NCI-H2227 (cell line): ENCODE measurements around the gene RINL.
"Not testable (repeated sequence)": the region's sequence is repeated elsewhere in the genome, so short reads cannot be mapped to it uniquely, and the experiment has no call there.

Experiments used
- DNase-seq: peaks from one replicate; lab custom pipeline; 2025; ENCODE audit not compliant: unreplicated experiment; lab: John Stamatoyannopoulos, UW

Gene RINL

DNA sequence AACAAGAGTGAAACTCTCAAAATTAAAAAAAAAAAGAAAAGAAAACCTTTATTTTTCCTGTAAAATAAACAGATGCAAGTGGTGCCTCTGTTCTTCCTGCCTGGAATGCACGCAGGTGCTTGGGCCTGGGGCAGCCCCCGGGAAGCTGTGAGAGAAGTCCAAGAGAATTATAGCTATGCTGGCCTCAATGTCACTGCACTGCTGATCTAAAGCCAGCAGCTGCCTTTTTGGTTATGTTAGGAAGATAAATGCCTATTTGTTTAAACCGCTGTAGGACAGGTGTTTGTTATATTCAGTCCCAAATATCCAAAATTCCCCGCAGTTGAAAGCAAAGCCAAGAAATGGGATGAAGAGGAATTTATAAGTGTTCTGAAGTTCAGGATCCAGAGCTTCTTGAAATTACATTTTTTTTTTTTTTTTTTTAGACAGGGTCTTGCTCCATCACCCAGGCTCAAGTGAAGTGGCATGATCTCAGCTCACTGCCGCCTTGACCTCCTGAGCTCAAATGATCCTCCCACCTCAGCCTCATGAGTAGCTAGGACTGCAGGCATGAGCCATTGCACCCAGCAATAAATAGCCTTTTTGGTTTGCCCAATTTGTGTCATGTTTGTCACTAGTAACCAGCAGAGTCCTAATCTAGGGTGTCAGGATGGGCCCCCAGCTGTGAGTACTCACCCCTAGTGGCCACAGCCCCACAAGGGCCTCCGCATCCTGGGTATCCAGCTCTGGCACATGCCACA, 2.2 kb downstream of the RINL start:
- no peak for DNase-seq

DNA sequence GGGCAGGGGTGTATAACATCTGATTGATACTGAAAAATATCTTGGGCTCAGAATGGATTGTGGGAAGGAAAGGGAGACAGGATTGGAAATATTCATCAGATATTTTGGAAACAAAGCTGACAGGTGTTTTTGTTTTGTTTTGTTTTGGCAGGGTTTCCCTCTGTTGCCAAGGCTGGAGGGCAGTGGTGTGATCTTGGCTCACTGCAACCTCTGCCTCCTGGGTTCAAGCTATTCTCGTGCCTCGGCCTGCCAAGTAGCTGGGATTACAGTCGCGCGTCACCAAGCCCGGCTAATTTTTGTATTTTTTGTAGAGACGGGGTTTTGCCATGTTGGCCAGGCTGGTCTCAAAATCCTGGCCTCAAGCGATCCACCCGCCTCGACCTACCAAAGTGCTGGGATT, 4.7 kb downstream of the RINL start:
- DNase-seq = not testable (repeated sequence)

DNA sequence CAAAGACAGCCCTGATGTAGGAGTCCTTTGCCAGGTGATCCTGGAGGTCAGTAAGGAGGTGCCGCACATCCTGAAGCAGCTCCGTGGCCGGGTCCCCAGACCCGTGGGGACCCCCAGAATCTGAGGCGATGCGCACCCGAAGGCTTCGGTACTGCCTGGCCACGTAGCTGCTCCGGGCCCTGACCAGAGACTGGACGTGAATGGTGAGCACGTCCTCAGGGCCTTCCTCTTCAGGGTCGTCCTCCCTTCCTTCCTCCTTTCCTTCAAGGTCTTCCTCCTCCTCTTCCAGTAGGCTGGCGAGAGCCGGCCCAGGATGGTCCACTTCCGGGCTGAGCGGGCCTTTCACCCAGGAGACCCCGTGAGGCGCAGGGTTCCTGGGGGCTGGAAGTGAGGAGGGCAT, 7.5 kb downstream of the RINL start:
- no peak for DNase-seq

DNA sequence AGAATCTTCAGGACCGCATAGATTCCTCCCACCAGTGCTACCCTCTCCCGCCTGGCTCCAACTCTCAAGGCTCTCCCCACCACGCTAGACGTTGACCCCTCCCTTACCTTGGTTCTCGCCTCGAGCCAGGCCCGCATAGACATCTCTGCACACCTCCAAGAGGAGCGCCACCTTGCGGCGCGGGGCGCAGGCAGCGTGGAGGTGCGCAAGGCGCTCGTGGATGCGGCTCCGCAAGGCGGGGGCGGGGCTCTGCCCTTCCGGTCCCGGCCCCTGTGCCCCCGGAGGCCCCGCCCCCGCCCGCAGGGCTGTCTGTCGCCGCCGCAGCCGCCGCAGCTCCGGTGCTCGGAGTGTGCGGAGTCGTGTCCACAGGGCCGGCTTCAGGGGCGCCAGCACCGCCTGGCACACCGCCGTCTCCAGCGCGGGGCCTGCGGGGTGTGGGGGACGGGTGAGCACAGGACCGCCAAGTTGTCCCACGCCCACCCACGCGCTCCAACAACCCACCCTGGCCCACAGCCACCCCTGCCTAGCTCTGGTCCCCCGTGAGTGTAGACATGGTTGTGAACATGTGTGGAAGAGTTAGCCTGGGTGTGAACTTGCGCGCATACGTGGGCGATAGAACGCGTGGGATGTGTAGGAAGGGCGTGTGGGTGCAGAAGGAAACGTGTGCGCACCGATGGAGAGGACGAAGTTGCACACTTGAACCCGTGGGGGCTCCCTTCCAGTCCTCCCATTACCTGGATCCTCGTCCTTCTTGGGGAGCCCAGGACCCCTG, 8.1 kb downstream of the RINL start:
- no peak for DNase-seq

DNA sequence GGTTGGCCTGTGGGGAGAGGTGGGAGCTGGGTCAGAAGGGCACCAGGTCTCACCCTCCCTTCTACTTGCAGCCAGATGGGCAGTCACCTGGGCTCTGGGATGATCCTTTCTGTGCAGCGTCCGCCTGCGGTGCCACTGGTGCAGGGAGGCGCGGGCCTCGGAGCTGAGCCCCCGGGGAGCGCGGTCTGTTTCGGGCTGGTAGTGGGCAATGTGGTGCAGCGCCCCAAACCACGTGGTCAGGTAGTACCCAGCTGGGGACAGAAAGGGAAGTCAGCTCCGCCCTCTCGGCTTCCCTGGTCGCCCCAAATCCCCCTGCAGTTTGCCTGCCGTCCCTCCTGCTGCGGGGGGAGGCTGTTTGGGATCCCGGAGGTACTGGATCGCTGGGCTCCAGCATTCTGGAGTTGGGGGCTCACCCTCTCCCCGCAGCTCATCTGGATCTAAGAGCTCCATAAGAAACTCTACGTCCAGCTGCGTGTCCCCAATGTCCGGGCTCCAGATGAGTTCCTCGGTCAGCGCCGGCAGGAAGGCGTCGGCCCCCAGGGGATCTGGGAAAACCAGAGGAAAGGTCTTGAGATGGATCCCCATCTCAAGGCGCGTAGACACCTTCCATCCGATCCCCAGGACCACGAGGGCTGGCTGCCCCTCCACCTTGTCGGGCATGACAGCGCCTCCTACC, 8.8 kb downstream of the RINL start:
- no peak for DNase-seq

DNA sequence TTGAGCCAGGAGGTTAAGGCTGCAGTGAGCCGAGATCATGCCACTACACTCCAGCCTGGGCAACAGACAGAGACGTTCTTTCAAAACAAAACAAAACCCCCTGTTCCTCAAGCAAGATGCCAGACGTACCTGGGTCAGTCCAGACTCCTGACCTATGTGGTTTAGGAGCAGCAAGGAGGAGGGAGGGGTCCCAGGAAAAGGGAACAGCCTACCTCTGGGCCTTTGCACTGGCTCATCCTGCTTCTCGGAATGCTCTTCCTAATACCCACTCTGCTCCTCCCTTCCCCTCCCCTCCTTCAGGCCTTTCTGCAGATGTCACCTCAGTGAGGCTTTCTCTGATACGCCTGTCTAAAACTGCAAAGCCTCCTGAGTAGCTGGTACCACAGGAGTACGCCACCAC, 9.5 kb downstream of the RINL start:
- no peak for DNase-seq

DNA sequence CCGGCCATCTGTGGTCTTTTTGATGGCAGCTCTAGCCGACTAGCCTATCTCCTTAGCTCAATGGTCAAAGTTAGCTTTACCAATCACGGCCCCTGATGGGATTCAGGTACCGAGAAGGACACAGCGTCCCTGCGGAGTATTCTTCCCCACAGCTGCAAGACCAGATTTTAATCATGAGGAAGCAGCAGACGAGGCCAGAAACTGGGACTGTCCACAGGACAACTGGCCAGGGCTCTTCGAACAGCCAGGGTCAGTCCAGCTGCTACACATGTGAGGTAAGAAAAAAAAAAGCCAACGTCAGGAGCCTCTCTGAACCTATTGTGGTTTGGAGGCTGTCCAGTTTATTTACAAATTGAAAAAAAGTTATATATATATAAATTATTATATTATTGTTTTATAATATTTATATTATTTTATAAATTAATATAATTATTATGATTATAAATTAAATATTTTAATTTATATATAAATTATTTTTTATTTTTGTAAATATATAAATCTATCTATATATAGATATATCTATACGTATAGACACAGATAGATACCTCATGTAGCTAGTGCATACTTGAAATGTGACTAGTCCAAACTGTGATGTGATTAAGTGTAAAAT, 10.8 kb downstream of the RINL start:
- DNase-seq = no peak

DNA sequence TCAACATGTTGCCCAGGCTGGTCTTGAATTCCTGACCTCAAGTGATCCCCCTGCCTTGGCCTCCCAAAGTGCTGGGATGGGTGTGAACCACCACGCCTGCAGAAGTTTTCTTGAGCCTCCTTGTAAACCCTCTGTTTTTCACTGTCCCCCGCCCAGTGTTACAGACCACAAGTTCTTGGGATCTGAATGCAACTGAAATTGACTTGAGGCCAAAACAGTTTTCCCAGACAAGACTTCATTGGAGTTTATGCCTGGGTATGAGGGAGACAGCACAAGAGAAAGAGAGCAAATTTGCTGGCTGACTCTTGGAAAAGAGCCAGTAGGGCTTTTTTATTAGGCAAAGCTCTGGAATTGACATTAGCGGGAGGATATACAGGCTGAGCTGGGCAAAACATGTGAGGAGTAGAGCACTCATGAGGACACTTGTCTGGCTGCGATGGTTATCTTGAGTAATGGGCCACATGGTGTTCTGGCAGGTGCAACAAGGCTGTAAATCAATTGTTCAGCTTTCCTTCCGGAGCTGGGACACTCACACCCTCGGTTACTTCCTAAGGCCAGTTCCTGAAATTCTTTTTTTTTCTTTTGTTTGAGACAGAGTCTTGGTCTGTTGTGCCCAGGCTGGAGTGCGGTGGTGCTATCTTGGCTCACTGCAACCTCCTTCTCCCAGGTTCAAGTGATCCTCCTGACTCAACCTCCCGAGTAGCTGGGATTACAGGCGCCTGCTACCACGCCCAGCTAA, 15.6 kb downstream of the RINL start:
- DNase-seq = peak; percentile 92

DNA sequence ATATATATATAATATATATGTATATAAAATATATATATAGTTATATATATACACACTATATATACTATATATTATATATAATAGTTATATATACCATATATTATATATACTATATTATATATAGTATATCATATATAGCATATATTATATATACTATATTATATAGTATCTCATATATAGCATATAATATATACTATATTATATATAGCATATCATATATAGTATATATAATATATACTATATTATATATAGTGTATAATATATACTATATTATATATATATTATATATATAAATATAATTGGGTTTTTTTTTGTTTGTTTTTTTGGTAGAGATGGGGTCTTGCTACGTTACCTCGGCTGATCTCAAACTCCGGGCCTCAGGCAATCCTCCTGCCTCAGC, 16.7 kb downstream of the RINL start:
- DNase-seq = no peak

DNA sequence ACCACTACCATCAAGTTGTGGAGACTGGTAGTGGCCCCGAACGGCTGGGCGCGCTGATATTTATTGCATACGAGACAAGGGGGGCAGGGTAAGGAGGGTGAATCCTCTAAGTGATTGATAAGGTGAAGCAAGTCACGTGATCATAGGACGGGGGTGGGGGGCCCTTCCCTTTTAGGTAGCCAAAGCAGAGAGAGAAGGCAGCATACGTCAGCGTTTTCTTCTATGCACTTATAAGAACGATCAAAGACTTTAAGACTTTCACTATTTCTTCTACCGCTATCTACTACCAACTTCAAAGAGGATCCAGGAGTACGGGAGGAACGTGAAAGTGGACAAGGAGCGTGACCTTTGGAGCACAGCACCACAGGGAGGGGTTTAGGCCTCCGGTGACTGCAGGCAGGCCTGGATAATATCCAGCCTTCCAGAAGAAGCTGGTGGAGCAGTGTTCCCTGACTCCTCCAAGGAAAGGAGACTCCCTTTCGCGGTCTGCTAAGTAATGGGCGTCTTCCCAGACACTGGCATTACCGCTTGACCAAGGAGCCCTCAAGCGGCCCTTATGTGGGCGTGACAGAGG, 18.4 kb downstream of the RINL start:
- not testable (repeated sequence) for DNase-seq

DNA sequence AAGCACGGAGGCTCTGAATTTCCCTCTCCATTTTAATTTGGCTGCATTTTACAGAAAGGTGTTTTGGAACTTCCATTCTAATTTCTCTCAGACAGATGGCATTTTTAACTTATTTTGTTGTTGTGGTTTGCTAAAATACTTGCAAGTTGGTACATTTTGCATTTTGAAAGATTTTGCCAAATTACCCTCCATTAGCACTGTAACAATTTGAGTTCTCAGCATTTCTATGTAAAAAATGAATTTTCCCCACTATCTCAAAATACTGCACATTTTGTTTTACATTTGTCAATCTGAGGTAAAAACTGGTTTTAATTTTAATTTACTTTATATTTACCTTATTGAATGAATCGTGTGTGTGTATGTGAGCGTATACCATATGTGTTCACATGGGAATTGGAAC, 21.3 kb downstream of the RINL start:
- no peak for DNase-seq

DNA sequence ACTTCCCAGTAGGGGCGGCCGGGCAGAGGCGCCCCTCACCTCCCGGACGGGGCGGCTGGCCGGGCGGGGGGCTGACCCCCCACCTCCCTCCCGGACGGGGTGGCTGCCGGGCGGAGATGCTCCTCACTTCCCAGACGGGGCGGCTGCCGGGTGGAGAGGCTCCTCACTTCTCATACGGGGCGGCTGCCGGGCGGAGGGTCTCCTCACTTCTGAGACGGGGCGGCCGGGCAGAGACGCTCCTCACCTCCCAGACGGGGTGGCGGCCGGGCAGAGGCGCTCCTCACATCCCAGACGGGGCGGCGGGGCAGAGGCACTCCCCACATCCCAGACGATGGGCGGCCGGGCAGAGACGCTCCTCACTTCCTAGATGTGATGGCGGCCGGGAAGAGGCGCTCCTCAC, 22.3 kb downstream of the RINL start:
- DNase-seq = not testable (repeated sequence)

DNA sequence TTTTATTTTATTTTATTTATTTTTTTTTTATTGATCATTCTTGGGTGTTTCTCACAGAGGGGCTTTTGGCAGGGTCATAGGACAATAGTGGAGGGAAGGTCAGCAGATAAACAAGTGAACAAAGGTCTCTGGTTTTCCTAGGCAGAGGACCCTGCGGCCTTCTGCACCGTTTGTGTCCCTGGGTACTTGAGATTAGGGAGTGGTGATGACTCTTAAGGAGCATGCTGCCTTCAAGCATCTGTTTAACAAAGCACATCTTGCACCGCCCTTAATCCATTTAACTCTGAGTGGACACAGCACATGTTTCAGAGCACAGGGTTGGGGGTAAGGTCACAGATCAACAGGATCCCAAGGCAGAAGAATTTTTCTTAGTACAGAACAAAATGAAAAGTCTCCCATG, 23.1 kb downstream of the RINL start:
- DNase-seq = not testable (repeated sequence)

DNA sequence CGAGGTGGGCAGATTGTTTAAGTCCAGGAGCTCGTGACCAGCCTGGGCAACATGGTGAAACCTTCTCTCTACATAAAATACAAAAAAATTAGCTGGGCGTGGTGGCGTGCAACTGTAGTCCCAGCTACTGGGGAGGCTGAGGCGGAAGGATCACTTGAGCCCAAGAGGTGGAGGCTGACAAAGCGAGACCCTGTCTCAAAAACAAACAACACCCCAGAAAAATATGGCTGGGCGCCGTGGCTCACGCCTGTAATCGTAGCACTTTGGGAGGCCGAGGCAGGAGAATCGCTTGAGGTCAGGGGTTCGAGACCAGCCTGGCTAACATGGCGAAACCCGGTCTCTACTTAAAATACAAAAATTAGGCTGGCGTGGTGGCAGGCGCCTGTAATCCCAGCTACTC, 24.9 kb downstream of the RINL start:
- DNase-seq = no peak

DNA sequence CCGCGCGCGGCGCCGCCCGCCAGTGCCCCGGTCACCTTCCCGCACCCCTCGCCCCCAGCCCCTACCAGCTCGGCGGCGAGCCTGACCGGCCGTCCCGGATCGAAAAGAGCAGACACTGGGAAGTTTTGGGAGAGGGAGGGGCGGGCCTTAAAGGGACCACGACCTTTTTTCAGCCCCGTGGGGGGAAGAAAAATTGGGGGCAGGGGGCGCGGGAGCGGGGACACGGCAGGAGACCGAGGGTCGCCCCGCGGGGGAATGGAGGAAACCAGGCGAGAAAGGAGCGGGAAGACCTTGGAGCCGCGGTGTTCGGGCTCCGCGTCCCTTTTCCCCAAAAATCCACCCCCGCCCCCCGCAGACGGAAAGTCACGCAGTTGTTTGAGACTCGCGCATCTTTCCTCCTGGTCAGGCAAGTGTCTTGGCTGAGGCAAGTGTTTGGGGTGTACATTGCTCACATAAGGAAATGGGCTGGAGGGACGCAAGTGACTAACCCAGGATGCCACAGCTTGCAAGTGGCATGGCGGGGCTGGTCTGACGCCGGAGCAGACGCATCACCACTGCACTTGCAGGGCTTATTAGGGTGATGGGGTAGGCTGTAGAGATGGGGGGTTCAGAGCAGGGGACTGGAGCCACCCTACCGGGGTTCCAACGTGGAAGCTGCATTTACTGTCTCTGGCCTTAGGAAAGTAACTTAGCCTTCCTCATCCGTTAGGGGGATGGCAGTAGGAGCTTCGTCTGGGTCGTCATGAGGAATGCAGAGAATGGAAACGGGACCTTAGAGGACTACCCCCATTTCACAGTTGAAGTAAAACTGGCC, 25.6 kb downstream of the RINL start:
- DNase-seq = peak; percentile 94

DNA sequence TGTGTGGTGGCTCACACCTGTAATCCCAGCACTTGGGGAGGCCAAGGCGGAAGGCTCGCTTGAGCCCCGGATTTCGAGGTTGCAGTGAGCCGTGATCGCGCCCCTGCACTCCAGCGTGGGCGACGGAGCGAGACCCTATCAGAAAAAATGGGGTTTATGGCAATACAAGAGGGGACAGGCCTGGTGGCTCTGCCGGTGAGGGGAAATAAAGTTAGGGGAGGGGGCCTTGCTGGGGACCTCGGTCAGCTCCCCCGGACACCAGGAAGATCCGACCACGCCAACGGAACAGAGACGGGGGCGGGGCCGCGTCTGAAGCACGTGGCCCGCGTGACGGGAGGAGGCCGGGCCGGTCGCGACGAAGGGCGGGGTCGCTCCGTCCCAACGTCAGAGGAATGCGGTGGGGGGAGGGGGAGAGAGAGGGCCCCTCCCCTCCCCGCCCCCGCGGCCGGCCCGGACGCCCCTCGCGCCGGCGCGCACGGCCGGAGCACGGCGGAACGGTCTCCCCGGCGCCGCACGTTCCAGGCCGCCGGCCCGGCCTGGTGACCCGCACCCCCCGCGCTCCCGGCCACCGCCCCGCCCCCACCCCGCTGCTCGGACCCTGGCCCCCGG, 26.3 kb downstream of the RINL start:
- peak; percentile 100 for DNase-seq

DNA sequence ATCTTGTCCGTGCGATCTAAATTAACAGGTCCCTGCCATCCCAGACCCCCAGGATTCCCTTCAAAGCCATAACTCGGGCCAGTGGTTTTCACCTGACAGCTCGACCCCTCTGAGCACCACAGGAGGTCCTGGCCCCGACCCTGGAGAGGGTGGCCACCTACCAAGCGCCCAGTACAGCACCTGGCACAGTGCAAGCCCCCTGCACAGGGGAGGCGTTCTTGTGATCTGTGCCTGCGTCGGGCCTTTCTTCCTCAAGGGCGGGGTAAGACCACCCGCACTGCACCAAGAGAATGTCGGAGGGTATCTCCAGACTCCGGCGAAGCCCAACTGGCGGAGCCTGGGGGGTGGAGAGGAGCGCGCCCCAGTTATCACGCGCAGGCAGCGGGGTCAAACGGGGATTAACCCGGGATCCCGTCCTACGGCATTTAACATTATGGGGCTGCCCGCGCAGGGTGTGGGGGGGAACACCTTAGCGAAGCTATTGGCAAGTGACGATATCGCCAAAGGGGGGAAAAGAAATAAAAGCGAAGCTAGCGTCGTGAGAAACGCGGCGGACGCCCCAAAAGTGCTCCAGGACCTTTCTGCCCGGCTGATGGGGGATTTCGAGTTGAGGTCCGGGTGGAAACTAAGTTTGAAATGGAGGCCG, 27.0 kb downstream of the RINL start:
- peak; percentile 90 for DNase-seq

DNA sequence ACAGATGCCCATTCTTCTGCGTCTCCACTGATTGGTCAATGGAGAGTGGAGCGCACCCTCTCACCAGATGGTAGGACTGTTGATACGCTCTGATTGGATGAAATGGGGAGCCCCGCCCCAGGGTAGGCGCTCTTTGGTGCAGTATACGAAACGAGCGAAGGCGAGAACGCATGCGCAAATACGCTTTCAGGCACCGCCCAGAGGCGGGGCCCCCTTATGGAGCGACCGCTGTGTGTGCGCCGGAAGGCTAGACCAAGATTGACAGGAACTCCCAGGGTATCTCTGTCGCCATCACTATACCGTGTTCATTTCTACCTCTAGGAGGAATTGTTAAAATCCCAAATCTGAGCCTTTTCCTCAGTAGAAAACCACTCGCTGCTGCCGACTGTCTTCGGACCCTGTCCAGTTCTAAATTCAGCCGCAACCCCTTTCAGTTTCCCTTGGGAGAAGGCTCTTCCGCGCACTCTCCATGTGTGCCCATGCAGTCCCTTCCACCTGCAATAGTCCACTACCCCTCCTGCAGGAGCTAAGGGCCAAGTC, 27.6 kb downstream of the RINL start:
- DNase-seq = no peak
